Activated CD4-positive, alpha-beta T cell treated with anti-CD3 and anti-CD28 coated beads for 36 hours (primary cell): Measurements from ENCODE around the gene SLFN12L. TPM values are rescaled to one million over a fixed set of nuclear protein-coding genes. Genes with fewer than 3 reads are reported as not detected.

Source experiments
- ATAC-seq: fragments of 200-7000 bp; cut with Tn5 transposase; one replicate; pipeline ENCODE4 v1.10.0; 2021; ENCODE audit warnings: mild to moderate bottlenecking, moderate library complexity
- CTCF ChIA-PET: fragments of 350-600 bp; sonication (Branson Sonifier 250); formaldehyde crosslinking; loops from one replicate; lab custom pipeline; 2021; ENCODE audit warnings: antibody characterized with exemption; lab: Charles Lee
- POLR2A ChIA-PET: fragments of 350-600 bp; sonication (Branson Sonifier 250); formaldehyde crosslinking; loops from one replicate; lab custom pipeline; 2021; ENCODE audit warnings: antibody characterized with exemption, inconsistent platforms; lab: Charles Lee
- DNase-seq: peaks from one replicate; pipeline ENCODE4 v3.0.0-alpha.2; 2020
- H3K27ac Mint-ChIP-seq: one replicate; pipeline ENCODE4 v1.8.0; 2021; ENCODE audit warnings: mixed read lengths
- H3K27me3 Mint-ChIP-seq: one replicate; pipeline ENCODE4 v1.8.0; 2021; ENCODE audit warnings: mixed read lengths
- H3K36me3 Mint-ChIP-seq: one replicate; pipeline ENCODE4 v1.8.0; 2021; ENCODE audit warnings: low read depth, mixed read lengths
- H3K4me1 Mint-ChIP-seq: one replicate; pipeline ENCODE4 v1.8.0; 2021; ENCODE audit warnings: mixed read lengths
- H3K4me3 Mint-ChIP-seq: one replicate; pipeline ENCODE4 v1.8.0; 2021; ENCODE audit warnings: mild to moderate bottlenecking, moderate library complexity, mixed read lengths
- H3K9me3 Mint-ChIP-seq: one replicate; pipeline ENCODE4 v1.8.0; 2021; ENCODE audit warnings: low read depth, mixed read lengths
- intact Hi-C, 2 experiments: fragments of 100-400 bp; cut with DNase I in 1 of 2; cut with micrococcal nuclease in 1 of 2; formaldehyde crosslinking; loops; one replicate each; pipeline versions ENCODE4 v1.14.2 to v1.15.1; 2022 to 2024; cut with DNase I, micrococcal nuclease
- total RNA-seq, 2 experiments: library from RNA; stranded (reverse); gene quantifications; one replicate each; pipeline ENCODE4 v1.2.3, GENCODE V29; 2021

Gene SLFN12L
- total RNA-seq, 2 experiments from 2014 or later, result 23.3 to 23.7 TPM

- peaks cover 22% of the 10 kb centered on the region for H3K36me3 Mint-ChIP-seq
- peaks cover 2% of the 10 kb centered on the region for H3K27me3 Mint-ChIP-seq
- intact Hi-C loops, result no loop called here
- ATAC-seq, result no peak
- ChIA-PET CTCF (interaction anchor here (1.1 to 2.1 kb wide), 5 partner anchors 9 to 227 kb away, joined by 3 to 8 read pairs (median 6); no protein-coding TSS in a partner anchor), POLR2A (no interaction called here)
- no peak overlapping the region for H3K27ac Mint-ChIP-seq
- H3K4me1 Mint-ChIP-seq, result peaks cover 24% of the 10 kb centered on the region
- no peak overlapping the region for H3K4me3 Mint-ChIP-seq
- peaks cover 3% of the 10 kb centered on the region for H3K9me3 Mint-ChIP-seq
- no peak for DNase-seq
These were observed 37.9 kb downstream of the SLFN12L start for GRCh38 chr17:35499548-35499947.

GRCh38 chr17:35498448-35499178, 38.9 kb downstream of the SLFN12L start:
- Mint-ChIP-seq H3K4me3 (no peak overlapping the region), H3K27me3 (peaks cover 5% of the 10 kb centered on the region), H3K36me3 (peaks cover 25% of the 10 kb centered on the region), H3K9me3 (peaks cover 3% of the 10 kb centered on the region), H3K4me1 (peaks cover 29% of the 10 kb centered on the region), H3K27ac (no peak overlapping the region)
- intact Hi-C loops, result no loop called here
- no peak for ATAC-seq
- ChIA-PET POLR2A (interaction anchor here (1.2 kb wide), 1 partner anchor 11 kb away, joined by 4 read pairs; no protein-coding TSS in a partner anchor), CTCF (interaction anchor here (1.1 to 2.1 kb wide), 4 partner anchors 8 to 186 kb away, joined by 3 to 8 read pairs (median 7); no protein-coding TSS in a partner anchor)
- no peak for DNase-seq

- Mint-ChIP-seq H3K27ac (no peak overlapping the region), H3K4me1 (peaks cover 33% of the 10 kb centered on the region), H3K27me3 (peaks cover 5% of the 10 kb centered on the region), H3K4me3 (no peak overlapping the region), H3K36me3 (peaks cover 26% of the 10 kb centered on the region), H3K9me3 (peaks cover under 1% of the 10 kb centered on the region)
- CTCF ChIA-PET, result no interaction called here
- ATAC-seq (no peak), DNase-seq (no peak)
- POLR2A ChIA-PET, result no interaction called here
- intact Hi-C loops, result no loop called here
These were observed 40.8 kb downstream of the SLFN12L start for GRCh38 chr17:35496451-35497290.

DNA sequence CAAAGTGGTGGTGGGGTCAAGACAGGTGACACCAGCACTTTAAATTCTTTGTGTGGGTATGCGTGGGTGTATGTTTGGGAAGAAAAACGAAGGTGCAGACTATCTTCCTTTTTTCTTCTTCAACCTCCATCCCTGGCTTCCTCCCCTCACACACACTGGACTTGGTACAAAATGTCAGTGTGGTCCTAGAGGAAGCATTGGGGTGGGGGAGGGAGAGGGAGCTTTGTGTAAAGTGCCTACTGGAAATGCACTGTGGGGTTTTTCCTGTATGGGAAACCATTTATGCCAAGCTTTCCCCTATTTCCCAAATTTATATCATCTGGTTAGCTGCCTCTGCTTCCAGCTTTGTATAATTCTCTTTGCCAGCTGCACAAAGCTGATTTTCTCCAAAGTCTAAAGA, 44.4 kb downstream of the SLFN12L start:
- peaks cover 42% of the 10 kb centered on the region for H3K36me3 Mint-ChIP-seq
- H3K4me3 Mint-ChIP-seq, result no peak overlapping the region
- no peak overlapping the region for H3K27ac Mint-ChIP-seq
- H3K27me3 Mint-ChIP-seq, result peaks cover 14% of the 10 kb centered on the region
- ChIA-PET POLR2A (no interaction called here), CTCF (no interaction called here)
- DNase-seq (no peak), ATAC-seq (no peak)
- intact Hi-C loops, result no loop called here
- H3K4me1 Mint-ChIP-seq, result peaks cover 41% of the 10 kb centered on the region
- H3K9me3 Mint-ChIP-seq, result peaks cover 7% of the 10 kb centered on the region

- ChIA-PET CTCF (interaction anchor here (0.8 to 1.2 kb wide), 2 partner anchors 8 to 9 kb away, joined by 3 to 4 read pairs; no protein-coding TSS in a partner anchor), POLR2A (no interaction called here)
- Mint-ChIP-seq H3K27ac (no peak overlapping the region), H3K36me3 (peaks cover 43% of the 10 kb centered on the region), H3K27me3 (peaks cover 12% of the 10 kb centered on the region), H3K4me3 (no peak overlapping the region), H3K4me1 (peaks cover 44% of the 10 kb centered on the region), H3K9me3 (peaks cover 7% of the 10 kb centered on the region)
- no peak for ATAC-seq
- intact Hi-C loops, result no loop called here
- no peak for DNase-seq
These were observed 46.1 kb downstream of the SLFN12L start for GRCh38 chr17:35491417-35491816.

DNA sequence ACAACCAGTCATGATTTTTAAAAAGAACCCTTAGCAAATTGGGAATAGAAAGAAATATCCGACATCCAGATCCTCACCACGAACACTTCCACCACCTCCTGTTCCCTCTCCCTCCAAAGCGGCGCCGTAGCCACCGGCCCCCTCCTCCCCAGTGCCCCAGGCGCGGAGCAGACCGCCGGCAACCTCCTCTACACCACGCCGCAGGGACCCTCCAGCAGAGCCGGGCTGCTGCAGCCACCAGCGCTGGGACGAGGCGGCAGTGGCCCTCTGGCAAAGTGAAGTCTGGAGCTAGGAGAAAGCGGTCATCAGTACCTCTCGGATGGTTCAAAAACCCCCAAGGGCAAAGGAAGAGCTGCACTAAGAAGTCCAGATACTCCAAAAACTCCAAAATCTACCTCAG, 47.5 kb downstream of the SLFN12L start:
- POLR2A ChIA-PET, result no interaction called here

GRCh38 chr17:35488991-35489390, 48.5 kb downstream of the SLFN12L start:
- no peak for ATAC-seq
- H3K27ac Mint-ChIP-seq, result peak overlapping the region; percentile 38
- peaks cover 62% of the 10 kb centered on the region for H3K36me3 Mint-ChIP-seq
- CTCF ChIA-PET, result interaction anchor here (1.0 to 1.7 kb wide), 3 partner anchors 10 to 176 kb away, joined by 4 to 6 read pairs (median 5); no protein-coding TSS in a partner anchor
- POLR2A ChIA-PET, result no interaction called here
- intact Hi-C loops, result loop anchor here in 1 of 2 experiments (5.0 kb wide), 1 partner anchor 277 kb away; no protein-coding TSS in a partner anchor
- H3K27me3 Mint-ChIP-seq, result peaks cover 12% of the 10 kb centered on the region
- no peak for DNase-seq
- peaks cover 10% of the 10 kb centered on the region for H3K9me3 Mint-ChIP-seq
- no peak overlapping the region for H3K4me3 Mint-ChIP-seq
- H3K4me1 Mint-ChIP-seq, result peaks cover 44% of the 10 kb centered on the region

More for the DNA sequence above, 47.5 kb downstream of the SLFN12L start:
- peaks cover 14% of the 10 kb centered on the region for H3K27me3 Mint-ChIP-seq
- H3K27ac Mint-ChIP-seq, result no peak overlapping the region
- H3K36me3 Mint-ChIP-seq, result peaks cover 57% of the 10 kb centered on the region
- H3K9me3 Mint-ChIP-seq, result peaks cover 10% of the 10 kb centered on the region
- peaks cover 47% of the 10 kb centered on the region for H3K4me1 Mint-ChIP-seq
- DNase-seq (no peak), ATAC-seq (no peak)
- intact Hi-C loops, result loop anchor here in 1 of 2 experiments (5.0 kb wide), 1 partner anchor 278 kb away; no protein-coding TSS in a partner anchor
- H3K4me3 Mint-ChIP-seq, result no peak overlapping the region
- CTCF ChIA-PET, result interaction anchor here (0.7 to 1.2 kb wide), 2 partner anchors 9 to 78 kb away, joined by 3 to 8 read pairs; no protein-coding TSS in a partner anchor

GRCh38 chr17:35486920-35487732, 50.4 kb downstream of the SLFN12L start:
- peaks cover 69% of the 10 kb centered on the region for H3K36me3 Mint-ChIP-seq
- POLR2A ChIA-PET, result interaction anchor here (0.5 to 2.3 kb wide), 13 partner anchors 12 to 414 kb away, joined by 3 to 14 read pairs (median 4); partner anchors contain the start of gene SLFN11

DNA sequence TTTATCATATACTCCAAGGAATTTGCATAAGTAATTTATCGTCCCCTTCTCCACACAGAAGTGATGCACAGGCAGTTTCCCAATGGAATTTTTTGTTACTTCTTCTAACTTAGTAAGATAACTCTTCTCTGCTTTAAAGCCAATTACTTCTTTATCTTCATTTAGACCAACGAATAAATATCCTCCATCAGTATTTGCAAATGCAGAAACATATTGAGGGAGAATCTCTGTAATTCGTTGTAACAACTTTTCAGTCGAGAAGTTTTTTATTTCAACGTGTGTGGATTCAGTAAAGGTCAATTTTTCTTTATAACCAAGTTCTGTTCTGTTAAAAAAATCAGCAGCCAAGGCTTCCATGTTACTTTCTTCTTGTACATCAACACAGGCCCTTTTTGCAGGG, 58.2 kb downstream of the SLFN12L start:
- POLR2A ChIA-PET, result no interaction called here

More at GRCh38 chr17:35486920-35487732, 50.4 kb downstream of the SLFN12L start:
- H3K4me3 Mint-ChIP-seq, result peak overlapping the region; percentile 82
- peaks cover 36% of the 10 kb centered on the region for H3K4me1 Mint-ChIP-seq
- peaks cover 16% of the 10 kb centered on the region for H3K9me3 Mint-ChIP-seq
- CTCF ChIA-PET, result interaction anchor here (0.7 to 1.6 kb wide), 5 partner anchors 20 to 175 kb away, joined by 3 to 6 read pairs (median 5); partner anchors contain the start of gene SLFN13
- DNase-seq, result peak; percentile 92
- H3K27me3 Mint-ChIP-seq, result peaks cover 11% of the 10 kb centered on the region
- ATAC-seq, result peak; percentile 71
- peak overlapping the region; percentile 91 for H3K27ac Mint-ChIP-seq
- intact Hi-C loops, result loop anchor here (1.0 to 5.0 kb wide), 13 partner anchors 38 to 322 kb away; partner anchors contain the start of genes SLFN11 (in 2 of the 2), SLFN12L (in 2 of the 2), SLFN13 (in 2 of the 2) and AP2B1 (in 1 of the 2)

DNA sequence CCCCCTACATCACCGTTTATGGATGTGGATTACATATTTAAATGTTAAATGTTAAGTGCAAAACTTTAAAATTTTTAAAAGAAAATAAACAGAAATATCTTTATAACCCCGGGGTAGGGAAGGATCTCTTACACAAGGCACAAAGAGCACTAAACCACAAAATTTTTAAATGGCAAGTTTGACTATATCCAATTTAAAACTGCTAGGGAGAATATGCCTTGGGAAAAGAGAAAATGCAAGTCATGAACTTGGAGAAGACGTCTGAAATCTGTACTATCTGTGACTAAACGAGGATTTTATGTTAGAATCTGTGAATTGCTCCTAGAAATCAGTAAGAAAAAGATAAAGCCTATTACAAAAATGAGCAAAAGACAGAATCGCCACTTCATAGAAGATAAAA, 60.2 kb downstream of the SLFN12L start:
- intact Hi-C loops, result no loop called here
- POLR2A ChIA-PET, result no interaction called here
- H3K4me1 Mint-ChIP-seq, result peaks cover 14% of the 10 kb centered on the region

More for the DNA sequence above, 58.2 kb downstream of the SLFN12L start:
- DNase-seq (no peak), ATAC-seq (no peak)
- peaks cover 14% of the 10 kb centered on the region for H3K4me1 Mint-ChIP-seq
- intact Hi-C loops, result no loop called here
- H3K4me3 Mint-ChIP-seq, result no peak overlapping the region
- CTCF ChIA-PET, result interaction anchor here (0.7 kb wide), 1 partner anchor 167 kb away, joined by 4 read pairs; no protein-coding TSS in a partner anchor
- peaks cover 81% of the 10 kb centered on the region for H3K36me3 Mint-ChIP-seq
- no peak overlapping the region for H3K27ac Mint-ChIP-seq
- no peaks in the 10 kb centered on the region for H3K27me3 Mint-ChIP-seq
- peaks cover 40% of the 10 kb centered on the region for H3K9me3 Mint-ChIP-seq

More for the DNA sequence above, 60.2 kb downstream of the SLFN12L start:
- CTCF ChIA-PET, result no interaction called here
- no peak overlapping the region for H3K4me3 Mint-ChIP-seq
- H3K36me3 Mint-ChIP-seq, result peaks cover 78% of the 10 kb centered on the region
- H3K27ac Mint-ChIP-seq, result no peak overlapping the region
- DNase-seq, result no peak
- H3K9me3 Mint-ChIP-seq, result peaks cover 41% of the 10 kb centered on the region
- ATAC-seq, result no peak
- no peaks in the 10 kb centered on the region for H3K27me3 Mint-ChIP-seq
